OCI-LY3 (cell line): ENCODE results near the gene ARHGAP24.

Experiments used
- EZH2phosphoT487 ChIP-seq: fragments of 200-600 bp; shearing (Covaris generic); IDR thresholded peaks from 2 replicates; pipeline ENCODE4 v1.6.1; 2018; ENCODE audit warnings: antibody characterized with exemption, mixed run types, low read depth
- TF ChIP-seq, protein P1 (sequence below): fragments of 200-600, 300-600 bp; sonication (generic); IDR thresholded peaks from 2 replicates; pipeline ENCODE4 v1.5.1; 2014; ENCODE audit warnings: antibody characterized with exemption, low read length, low read depth

GRCh38 chr4:85808864-85809263 lies 333.9 kb downstream of the ARHGAP24 start:
- TF ChIP-seq, protein P1, sequence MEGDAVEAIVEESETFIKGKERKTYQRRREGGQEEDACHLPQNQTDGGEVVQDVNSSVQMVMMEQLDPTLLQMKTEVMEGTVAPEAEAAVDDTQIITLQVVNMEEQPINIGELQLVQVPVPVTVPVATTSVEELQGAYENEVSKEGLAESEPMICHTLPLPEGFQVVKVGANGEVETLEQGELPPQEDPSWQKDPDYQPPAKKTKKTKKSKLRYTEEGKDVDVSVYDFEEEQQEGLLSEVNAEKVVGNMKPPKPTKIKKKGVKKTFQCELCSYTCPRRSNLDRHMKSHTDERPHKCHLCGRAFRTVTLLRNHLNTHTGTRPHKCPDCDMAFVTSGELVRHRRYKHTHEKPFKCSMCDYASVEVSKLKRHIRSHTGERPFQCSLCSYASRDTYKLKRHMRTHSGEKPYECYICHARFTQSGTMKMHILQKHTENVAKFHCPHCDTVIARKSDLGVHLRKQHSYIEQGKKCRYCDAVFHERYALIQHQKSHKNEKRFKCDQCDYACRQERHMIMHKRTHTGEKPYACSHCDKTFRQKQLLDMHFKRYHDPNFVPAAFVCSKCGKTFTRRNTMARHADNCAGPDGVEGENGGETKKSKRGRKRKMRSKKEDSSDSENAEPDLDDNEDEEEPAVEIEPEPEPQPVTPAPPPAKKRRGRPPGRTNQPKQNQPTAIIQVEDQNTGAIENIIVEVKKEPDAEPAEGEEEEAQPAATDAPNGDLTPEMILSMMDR, result no peak
- no peak for TF ChIP-seq EZH2phosphoT487
